Neural cell (in vitro differentiated cells): ENCODE data around the gene C2CD4B. TPM values are rescaled to one million over a fixed set of nuclear protein-coding genes. Genes with fewer than 3 reads are reported as not detected.

Experiments used
- H2AFZ ChIP-seq: fragments of 200-600, 300-800 bp; sonication (generic), shearing (Covaris generic); 2 replicates; pipeline ENCODE4 v1.6.0; 2014; ENCODE audit warnings: low read depth, mild to moderate bottlenecking, antibody characterized with exemption, low read length, moderate library complexity
- H3F3A ChIP-seq: fragments of 200-600 bp; shearing (Covaris generic); 2 replicates; pipeline ENCODE4 v1.6.1; 2016; ENCODE audit warnings: mild to moderate bottlenecking, moderate library complexity, mixed read lengths, antibody characterized with exemption, low read length; ENCODE audit not compliant: insufficient read depth, poor library complexity, severe bottlenecking
- H3K27ac ChIP-seq: fragments of 200-600, 300-800 bp; sonication (generic), shearing (Covaris generic); 2 replicates; pipeline ENCODE4 v1.5.1; 2014; ENCODE audit warnings: mild to moderate bottlenecking, low read length, moderate library complexity
- H3K27me3 ChIP-seq: fragments of 300-800, 200-600 bp; sonication (generic), shearing (Covaris generic); 2 replicates; pipeline ENCODE4 v1.6.0; 2014; ENCODE audit warnings: mild to moderate bottlenecking, low read depth, low read length, moderate library complexity; ENCODE audit not compliant: insufficient read depth
- H3K36me3 ChIP-seq: fragments of 300-800, 200-600 bp; sonication (generic), shearing (Covaris generic); 2 replicates; pipeline ENCODE4 v1.5.1; 2014; ENCODE audit warnings: mild to moderate bottlenecking, antibody characterized with exemption, low read length, moderate library complexity; ENCODE audit not compliant: insufficient read depth
- H3K4me2 ChIP-seq: fragments of 300-800, 200-600 bp; sonication (generic), shearing (Covaris generic); 2 replicates; pipeline ENCODE4 v1.6.0; 2014; ENCODE audit warnings: mild to moderate bottlenecking, low read length
- H3K4me3 ChIP-seq: fragments of 300-800, 200-600 bp; sonication (generic), shearing (Covaris generic); 2 replicates; pipeline ENCODE4 v1.5.1; 2014; ENCODE audit warnings: mild to moderate bottlenecking, low read length, moderate library complexity
- H3K79me2 ChIP-seq: fragments of 200-600 bp; shearing (Covaris generic); replicated peaks from 2 replicates; pipeline ENCODE4 v1.6.0; 2014; ENCODE audit warnings: mild to moderate bottlenecking, low read length, moderate library complexity; ENCODE audit not compliant: insufficient read depth
- H3K9ac ChIP-seq: fragments of 300-800, 200-600 bp; sonication (generic), shearing (Covaris generic); 2 replicates; pipeline ENCODE4 v1.6.1; 2016; ENCODE audit warnings: mild to moderate bottlenecking, low read length, mixed read lengths
- H3K9me2 ChIP-seq: fragments of 200-600 bp; shearing (Covaris generic); 2 replicates; pipeline ENCODE4 v1.6.1; 2016; ENCODE audit warnings: mild to moderate bottlenecking, low read length, mixed read lengths; ENCODE audit not compliant: insufficient read depth
- H3K9me3 ChIP-seq: fragments of 200-600, 300-800 bp; sonication (generic), shearing (Covaris generic); 2 replicates; pipeline ENCODE4 v1.6.1; 2016; ENCODE audit warnings: mild to moderate bottlenecking, mixed run types, low read length, moderate library complexity, mixed read lengths
- H4K20me1 ChIP-seq: fragments of 200-600 bp; shearing (Covaris generic); 2 replicates; pipeline ENCODE4 v1.6.1; 2016; ENCODE audit warnings: mild to moderate bottlenecking, mixed run types; ENCODE audit not compliant: insufficient read depth
- CTCF ChIP-seq: fragments of 450-650 bp; IDR thresholded peaks from 2 replicates; pipeline ENCODE4 v1.5.1; 2014; ENCODE audit warnings: antibody characterized with exemption, mild to moderate bottlenecking, moderate library complexity; ENCODE audit not compliant: poor library complexity, severe bottlenecking
- EP300 ChIP-seq: fragments of 450-650 bp; conservative IDR thresholded peaks from 2 replicates; pipeline ENCODE4 v1.6.1; 2014; ENCODE audit warnings: antibody characterized with exemption, mild to moderate bottlenecking, moderate library complexity; ENCODE audit not compliant: poor library complexity, severe bottlenecking
- EZH2 ChIP-seq: fragments of 200-600, 300-800 bp; shearing (Covaris generic), sonication (generic); IDR thresholded peaks from 2 replicates; pipeline ENCODE4 v1.6.1; 2014; ENCODE audit warnings: antibody characterized with exemption, low read length, borderline replicate concordance, mild to moderate bottlenecking; ENCODE audit not compliant: insufficient read depth, poor library complexity, severe bottlenecking
- MXI1 ChIP-seq: fragments of 450-650 bp; conservative IDR thresholded peaks from 2 replicates; pipeline ENCODE4 v1.6.1; 2014; ENCODE audit warnings: antibody characterized with exemption, mild to moderate bottlenecking; ENCODE audit not compliant: poor library complexity, severe bottlenecking
- POLR2AphosphoS5 ChIP-seq: IDR thresholded peaks from 2 replicates; pipeline ENCODE4 v1.6.1; 2012
- RAD21 ChIP-seq: fragments of 450-650 bp; conservative IDR thresholded peaks from 2 replicates; pipeline ENCODE4 v1.6.1; 2014; ENCODE audit warnings: antibody characterized with exemption, mild to moderate bottlenecking, moderate library complexity
- REST ChIP-seq: IDR thresholded peaks from 2 replicates; pipeline ENCODE4 v1.6.1; 2012; ENCODE audit warnings: borderline replicate concordance
- SMC3 ChIP-seq: fragments of 450-650 bp; conservative IDR thresholded peaks from 2 replicates; pipeline ENCODE4 v1.6.1; 2014; ENCODE audit warnings: antibody characterized with exemption, mild to moderate bottlenecking, moderate library complexity; ENCODE audit not compliant: poor library complexity
- TAF1 ChIP-seq: IDR thresholded peaks from 2 replicates; pipeline ENCODE4 v1.6.1; 2012; ENCODE audit warnings: low read depth
- polyA plus RNA-seq: library from polyadenylated mRNA; depleted of rRNA; stranded (reverse); fragments of >200 nt; gene quantifications from 2 replicates; pipeline ENCODE4 v1.2.3, GENCODE V29; 2014

Gene C2CD4B
- polyA plus RNA-seq, 1 donor from 2014 or later: not detected

DNA sequence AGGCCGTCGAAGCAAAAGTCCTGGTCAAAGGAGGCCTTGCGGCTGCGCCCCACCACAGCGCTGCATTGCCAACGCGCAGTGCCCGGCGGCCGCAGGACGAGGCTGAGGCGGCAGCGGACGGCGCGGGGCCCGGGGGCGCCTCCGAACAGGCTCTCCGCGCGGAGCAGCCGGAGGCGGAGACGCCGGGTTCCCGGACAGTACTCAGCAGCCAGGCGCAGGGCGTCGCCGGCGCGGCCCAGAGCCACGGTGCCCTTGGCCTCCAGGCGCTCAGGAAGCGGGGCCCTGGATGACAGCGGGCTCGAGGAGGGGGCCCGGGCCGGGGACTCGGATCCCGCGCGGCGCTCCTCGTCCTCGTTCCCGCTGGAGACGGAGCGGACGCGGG lies 1.1 kb downstream of the C2CD4B start:
- H3K27ac ChIP-seq: no peak overlapping the region
- H3K9me3 ChIP-seq: no peaks in the 10 kb centered on the region
- H3K36me3 ChIP-seq: no peaks in the 10 kb centered on the region
- no peak overlapping the region for H3K4me2 ChIP-seq
- TF ChIP-seq POLR2AphosphoS5: no peak
- no peak overlapping the region for H2AFZ ChIP-seq
- H3K9me2 ChIP-seq: peaks cover 2% of the 10 kb centered on the region
- no peaks in the 10 kb centered on the region for H3K79me2 ChIP-seq
- no peaks in the 10 kb centered on the region for H4K20me1 ChIP-seq
- no peaks in the 10 kb centered on the region for H3F3A ChIP-seq
- peaks cover 62% of the 10 kb centered on the region for H3K27me3 ChIP-seq
- H3K9ac ChIP-seq: no peak overlapping the region
- peak overlapping the region; percentile 60 for H3K4me3 ChIP-seq

DNA sequence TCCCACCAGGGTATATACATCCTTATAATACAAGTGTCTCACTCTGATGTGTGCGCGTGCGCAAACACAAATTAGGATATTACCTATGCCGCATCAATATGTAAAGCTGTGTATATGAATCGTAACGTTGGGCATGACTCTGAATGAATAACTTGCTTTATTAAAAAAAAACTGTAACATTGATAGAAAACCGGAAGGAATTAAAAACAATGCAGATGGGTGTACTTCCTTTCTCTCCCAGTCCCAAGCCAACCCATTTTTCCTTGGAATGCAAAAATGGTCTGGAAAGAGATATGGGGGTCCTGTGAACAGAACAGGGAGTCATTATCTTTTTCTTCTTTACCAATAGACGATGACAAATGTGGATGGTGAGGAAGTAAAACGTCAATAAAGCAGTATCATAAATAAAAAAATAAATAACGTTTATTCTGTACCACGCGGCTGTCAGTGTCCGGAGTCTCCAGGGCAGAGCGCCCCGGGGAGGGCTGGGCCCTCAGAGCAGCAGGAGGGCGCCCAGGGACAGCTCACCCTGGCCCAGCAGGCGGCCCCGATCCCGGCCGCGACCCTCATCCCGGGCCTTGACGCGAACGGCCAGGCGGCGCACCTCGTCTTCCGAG lies 1.6 kb downstream of the C2CD4B start:
- no peak for TF ChIP-seq EP300
- no peak for TF ChIP-seq CTCF
- TF ChIP-seq EZH2: no peak
- TF ChIP-seq TAF1: no peak
- TF ChIP-seq RAD21: no peak
- no peak for TF ChIP-seq POLR2AphosphoS5
- Histone ChIP-seq H3K9me3 (no peaks in the 10 kb centered on the region), H4K20me1 (no peaks in the 10 kb centered on the region), H3K27me3 (peaks cover 62% of the 10 kb centered on the region), H3K4me3 (peak overlapping the region; percentile 60), H2AFZ (no peak overlapping the region), H3F3A (no peaks in the 10 kb centered on the region), H3K36me3 (no peaks in the 10 kb centered on the region), H3K4me2 (no peak overlapping the region), H3K9ac (no peak overlapping the region), H3K9me2 (peaks cover 2% of the 10 kb centered on the region), H3K27ac (no peak overlapping the region), H3K79me2 (no peaks in the 10 kb centered on the region)

DNA sequence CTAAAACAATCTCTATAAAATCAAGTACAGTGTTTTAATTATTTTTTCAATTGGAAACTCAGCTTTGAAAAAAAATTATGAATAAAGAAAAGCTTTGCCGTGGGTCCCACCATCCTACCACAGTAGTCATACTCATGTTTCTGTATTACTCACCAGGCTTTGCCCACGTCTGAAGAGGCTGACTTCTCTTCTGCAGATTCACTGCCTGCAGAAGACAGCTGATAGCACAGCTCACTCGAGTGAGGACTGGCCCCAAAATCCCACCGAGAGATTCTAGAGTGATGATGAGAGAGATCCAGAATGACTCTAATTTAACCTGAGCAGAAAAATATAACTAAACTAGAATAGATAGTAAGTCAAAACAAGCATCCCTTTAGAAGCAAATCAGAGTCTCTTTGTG lies 11.9 kb downstream of the C2CD4B start:
- no peak overlapping the region for H3K4me2 ChIP-seq
- H3K9me2 ChIP-seq: no peaks in the 10 kb centered on the region
- no peaks in the 10 kb centered on the region for H3F3A ChIP-seq
- no peaks in the 10 kb centered on the region for H3K36me3 ChIP-seq
- H3K4me3 ChIP-seq: no peak overlapping the region
- TF ChIP-seq TAF1 (no peak), EP300 (no peak), POLR2AphosphoS5 (no peak), CTCF (no peak), RAD21 (no peak), SMC3 (no peak), REST (no peak), EZH2 (no peak), MXI1 (no peak)
- no peak overlapping the region for H3K27ac ChIP-seq
- H4K20me1 ChIP-seq: no peaks in the 10 kb centered on the region
- H3K27me3 ChIP-seq: no peaks in the 10 kb centered on the region
- no peak overlapping the region for H3K9ac ChIP-seq
- no peaks in the 10 kb centered on the region for H3K79me2 ChIP-seq
- no peak overlapping the region for H2AFZ ChIP-seq
- H3K9me3 ChIP-seq: no peaks in the 10 kb centered on the region
